ENCODE results near the gene PTCH1.
A peak's percentile ranks its signal among the peaks of the same experiment; 100 is the strongest.

The PTCH1 gene

DNA sequence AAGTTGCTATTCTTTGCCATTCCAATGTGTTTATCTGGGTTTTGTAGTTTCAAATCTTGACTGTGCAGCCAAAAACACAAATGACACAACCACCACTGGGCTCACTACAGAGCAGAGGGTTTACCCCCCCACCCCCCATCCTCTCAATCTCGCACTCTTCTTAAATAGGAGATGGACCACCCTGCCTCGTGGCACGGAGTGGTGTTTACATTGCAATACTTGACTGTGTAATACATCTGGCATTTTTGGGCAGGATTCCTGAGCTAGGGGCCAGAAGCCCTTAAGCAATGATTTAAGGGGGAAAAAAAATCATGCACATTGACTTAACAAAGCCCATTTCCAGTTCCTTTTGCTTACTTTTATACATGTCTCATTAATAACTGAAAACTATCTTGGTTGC lies 19.0 kb downstream of the PTCH1 start:
- no peak for DNase-seq

DNA sequence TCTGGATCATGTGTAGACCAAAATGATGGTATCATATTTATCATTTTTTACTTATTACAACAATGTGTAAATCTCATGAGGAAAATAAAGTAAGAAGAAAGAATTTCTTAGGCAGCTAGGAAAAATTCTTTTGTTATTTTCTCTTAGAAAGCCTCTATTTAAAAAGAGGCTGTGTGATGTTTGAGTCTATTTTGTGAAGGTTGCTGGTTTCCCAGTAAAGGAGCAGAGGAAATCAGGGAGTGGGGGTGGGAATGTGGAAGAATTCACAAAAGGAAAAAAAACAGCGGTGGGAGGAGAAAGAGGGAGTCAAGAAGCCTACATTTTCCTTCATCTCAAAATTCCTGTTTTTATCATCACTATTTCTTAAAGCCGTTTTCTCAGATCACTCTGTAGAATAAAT lies 20.1 kb downstream of the PTCH1 start:
- no peak for DNase-seq

GRCh38 chr9:95495961-95496360 lies 20.8 kb downstream of the PTCH1 start:
- no peak for DNase-seq

GRCh38 chr9:95495529-95495928 lies 21.2 kb downstream of the PTCH1 start:
- DNase-seq: no peak

DNA sequence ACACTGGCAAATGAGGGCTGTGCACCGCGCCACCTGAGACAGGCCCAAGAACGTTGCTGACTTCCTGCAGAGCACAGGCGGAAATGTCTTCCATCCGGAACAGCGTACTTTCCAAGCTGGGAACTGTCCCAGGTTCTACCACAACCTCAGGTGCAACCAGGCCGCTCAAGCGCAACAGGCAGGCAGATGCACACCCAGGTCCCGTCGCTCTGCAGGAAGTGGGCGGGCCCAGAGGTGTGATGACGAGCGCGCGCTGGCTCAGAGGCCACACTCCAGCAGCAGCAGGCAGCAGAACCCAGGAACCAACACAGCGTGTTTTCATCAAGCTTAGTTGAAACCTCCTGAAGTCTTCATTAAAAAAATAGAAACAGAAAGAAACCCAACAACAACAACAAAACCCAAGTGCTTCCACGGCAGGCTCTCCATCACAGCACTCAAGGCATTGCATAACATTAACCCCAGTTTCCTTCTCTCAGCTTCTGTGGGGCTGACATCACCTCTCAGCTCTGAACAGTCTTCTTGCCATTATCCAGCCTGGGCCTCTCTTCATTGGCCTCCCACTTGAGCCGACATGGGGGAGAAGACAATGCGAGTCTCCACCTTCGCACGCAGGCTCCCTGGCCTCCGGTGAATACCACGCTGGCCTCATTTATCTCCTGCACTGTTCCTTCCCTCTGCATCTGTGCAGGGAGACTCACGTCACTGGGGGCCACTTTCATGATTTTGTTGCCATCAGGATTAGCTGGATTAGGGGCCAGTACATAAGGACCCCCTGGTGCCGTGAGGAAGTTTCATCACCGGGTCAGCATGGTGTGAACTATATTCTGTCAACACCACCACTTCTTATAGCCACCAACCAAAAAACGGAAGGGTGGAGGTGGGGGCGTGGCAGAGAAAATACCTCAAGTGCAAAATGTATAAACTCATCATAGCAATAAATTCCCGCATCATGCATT lies 22.1 kb downstream of the PTCH1 start:
- DNase-seq: peak; percentile 85 to 86

DNA sequence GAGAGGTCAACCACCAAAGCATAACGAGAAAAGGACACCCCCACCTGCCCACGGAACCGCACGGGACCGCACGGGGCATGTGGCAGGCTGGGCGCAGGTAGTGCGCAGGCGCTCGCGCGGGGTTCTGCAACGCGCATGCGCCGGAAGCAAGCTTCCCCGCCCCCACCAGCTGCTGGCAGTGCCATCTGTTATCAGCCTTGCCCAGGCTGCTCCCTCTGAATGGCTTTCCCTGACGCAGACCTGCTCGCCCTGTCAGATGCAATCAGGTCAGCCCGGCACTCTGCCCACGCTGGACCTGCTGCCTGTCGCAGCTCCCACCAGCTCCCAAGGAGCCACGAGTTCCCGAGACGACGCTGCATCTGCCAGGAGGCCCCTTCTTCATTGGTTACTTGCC lies 22.8 kb downstream of the PTCH1 start:
- DNase-seq: peak in 1 of 2 donors; percentile 59

DNA sequence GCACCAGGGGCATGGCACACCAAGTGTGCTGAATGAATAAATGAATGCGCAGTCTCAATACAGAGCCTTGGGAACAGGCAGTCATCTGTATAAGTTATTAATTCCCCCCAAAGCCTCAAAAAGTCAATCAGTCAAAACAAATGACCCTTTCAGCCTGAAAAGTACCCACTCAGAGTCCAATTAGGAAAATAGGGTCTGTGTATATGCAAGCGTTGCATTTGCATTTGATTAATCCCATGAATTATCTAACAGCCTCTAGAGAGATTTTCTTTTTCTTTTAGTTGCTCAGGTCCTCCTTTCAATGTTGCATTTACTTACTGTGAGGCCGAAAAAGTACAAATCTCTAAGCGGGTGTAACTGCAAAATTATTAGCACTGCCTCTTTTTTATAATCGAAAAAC lies 23.4 kb downstream of the PTCH1 start:
- no peak for DNase-seq

DNA sequence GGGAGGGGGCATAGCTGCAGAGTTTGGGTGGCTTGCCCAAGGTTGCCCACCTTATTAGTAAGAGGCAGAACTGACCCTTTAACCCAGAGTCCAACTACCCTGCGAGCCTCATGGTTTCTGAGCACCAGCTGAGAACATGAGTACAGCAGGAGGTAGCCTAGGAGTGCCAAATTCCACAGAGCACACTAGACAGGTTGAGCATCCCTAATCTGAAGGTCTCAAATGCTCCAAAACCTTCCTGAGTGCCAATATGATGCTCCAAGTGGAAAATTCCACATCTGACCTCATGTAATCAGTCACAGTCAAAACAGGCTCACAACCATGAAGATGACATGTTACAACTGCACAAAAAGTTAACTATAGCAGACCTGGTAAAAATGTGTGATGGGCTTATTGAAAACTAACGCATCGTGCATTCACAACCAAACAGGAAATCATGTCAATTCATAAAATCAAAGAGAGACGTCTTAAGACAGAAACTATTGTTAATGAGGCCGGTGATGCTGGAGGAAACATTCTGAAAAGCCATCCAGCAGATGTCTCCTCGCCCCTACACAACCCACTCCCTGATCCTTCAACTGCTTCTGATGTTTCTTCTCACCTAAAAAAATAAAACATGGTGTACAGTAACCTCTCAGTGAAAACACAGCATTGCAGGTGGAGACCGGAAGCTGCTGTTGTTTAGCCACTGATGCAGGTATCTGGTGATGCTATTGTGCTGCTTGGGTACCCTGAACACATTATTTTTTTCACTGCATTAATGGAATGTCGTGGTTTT lies 25.0 kb downstream of the PTCH1 start:
- peak in 1 of 2 donors; percentile 36 for DNase-seq

DNA sequence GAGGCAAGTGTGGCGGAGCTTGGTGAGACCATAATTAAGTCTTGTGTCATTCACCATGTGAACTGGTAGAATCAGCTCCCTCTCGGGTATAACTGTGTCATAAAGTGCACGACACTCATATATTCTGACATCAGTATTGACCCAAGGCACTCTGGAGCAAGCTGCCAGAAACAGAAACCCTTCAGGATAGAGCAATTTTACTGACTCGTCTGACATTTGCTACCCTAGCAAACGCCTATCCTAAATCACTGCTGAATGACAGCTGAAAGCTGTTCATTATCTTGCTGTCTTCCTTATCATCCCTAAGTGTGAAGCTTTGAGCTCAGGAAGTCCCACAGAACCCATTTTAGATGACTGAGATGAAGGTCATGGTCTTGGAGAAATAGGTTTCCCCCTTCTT lies 27.8 kb downstream of the PTCH1 start:
- DNase-seq: no peak

GRCh38 chr9:95486318-95486717 lies 30.5 kb downstream of the PTCH1 start:
- no peak for DNase-seq

DNA sequence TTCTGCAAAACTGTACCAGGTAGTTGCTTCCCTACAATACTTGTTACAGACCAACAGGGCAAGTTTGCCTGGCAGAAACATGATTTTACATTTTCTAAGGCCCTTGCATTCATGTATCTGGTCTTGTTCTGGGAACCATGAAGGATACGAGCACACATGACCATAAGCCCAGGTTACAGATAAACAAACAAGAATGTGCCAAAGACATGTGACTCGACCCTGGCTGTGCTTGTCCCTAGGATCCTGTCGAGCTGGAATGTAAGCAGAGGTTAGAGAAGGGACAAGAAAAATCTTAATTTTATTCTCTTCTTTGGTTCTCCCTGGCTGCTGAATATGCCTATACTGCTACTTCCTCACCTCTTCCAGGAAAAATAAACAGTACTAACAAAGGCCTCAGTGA lies 32.5 kb downstream of the PTCH1 start:
- DNase-seq: no peak

DNA sequence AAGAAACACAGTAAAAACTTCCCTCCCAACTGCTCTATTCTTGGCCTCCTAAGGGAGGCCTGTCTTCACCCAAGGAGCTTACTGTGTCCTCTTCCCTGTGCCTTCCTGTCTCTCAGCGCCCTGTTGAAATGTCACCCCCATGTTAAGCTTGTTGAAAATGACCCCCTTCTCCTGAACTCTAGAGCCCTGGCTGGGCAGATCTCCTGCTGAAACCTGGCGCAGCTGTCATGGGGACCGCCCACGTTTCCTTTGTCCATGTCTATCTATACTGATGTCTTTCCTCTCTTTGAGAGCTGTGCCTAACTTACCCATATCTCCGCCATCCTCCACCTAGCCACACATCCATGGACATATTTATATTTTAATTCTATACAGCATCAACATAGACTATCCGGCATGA lies 33.3 kb downstream of the PTCH1 start:
- DNase-seq: no peak

- DNase-seq: no peak
Observed at GRCh38 chr9:95482621-95483020, 34.1 kb downstream of the PTCH1 start.

GRCh38 chr9:95481000-95481399 lies 35.8 kb downstream of the PTCH1 start:
- no peak for DNase-seq

- DNase-seq: no peak
Observed at GRCh38 chr9:95480346-95480745, 36.4 kb downstream of the PTCH1 start.

DNA sequence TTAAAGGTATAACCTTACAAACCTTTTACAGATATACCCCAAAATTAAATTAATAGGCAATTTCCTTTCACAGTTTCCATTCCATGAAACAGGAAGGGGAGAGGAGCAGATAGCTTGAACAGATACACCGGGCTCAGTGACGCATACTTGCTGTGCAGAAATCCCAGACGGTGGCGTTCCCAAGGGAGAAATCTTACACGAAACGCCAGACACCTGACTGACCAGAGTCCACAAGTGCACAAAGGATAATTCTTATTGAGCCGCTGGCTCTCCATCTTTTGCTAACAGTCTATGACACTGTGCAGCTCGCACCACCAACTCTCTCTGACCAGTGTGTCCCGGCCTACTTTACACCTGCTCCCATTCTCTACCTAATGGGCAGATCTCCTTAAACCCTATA lies 37.4 kb downstream of the PTCH1 start:
- no peak for DNase-seq

GRCh38 chr9:95478335-95478734 lies 38.4 kb downstream of the PTCH1 start:
- no peak for DNase-seq

GRCh38 chr9:95477885-95478284 lies 38.9 kb downstream of the PTCH1 start:
- no peak for DNase-seq

GRCh38 chr9:95477441-95477840 lies 39.3 kb downstream of the PTCH1 start:
- DNase-seq: no peak

- DNase-seq: no peak
Observed at GRCh38 chr9:95468791-95469190, 48.0 kb downstream of the PTCH1 start.

- DNase-seq: no peak
Observed at GRCh38 chr9:95465115-95465514, 51.7 kb downstream of the PTCH1 start.

DNA sequence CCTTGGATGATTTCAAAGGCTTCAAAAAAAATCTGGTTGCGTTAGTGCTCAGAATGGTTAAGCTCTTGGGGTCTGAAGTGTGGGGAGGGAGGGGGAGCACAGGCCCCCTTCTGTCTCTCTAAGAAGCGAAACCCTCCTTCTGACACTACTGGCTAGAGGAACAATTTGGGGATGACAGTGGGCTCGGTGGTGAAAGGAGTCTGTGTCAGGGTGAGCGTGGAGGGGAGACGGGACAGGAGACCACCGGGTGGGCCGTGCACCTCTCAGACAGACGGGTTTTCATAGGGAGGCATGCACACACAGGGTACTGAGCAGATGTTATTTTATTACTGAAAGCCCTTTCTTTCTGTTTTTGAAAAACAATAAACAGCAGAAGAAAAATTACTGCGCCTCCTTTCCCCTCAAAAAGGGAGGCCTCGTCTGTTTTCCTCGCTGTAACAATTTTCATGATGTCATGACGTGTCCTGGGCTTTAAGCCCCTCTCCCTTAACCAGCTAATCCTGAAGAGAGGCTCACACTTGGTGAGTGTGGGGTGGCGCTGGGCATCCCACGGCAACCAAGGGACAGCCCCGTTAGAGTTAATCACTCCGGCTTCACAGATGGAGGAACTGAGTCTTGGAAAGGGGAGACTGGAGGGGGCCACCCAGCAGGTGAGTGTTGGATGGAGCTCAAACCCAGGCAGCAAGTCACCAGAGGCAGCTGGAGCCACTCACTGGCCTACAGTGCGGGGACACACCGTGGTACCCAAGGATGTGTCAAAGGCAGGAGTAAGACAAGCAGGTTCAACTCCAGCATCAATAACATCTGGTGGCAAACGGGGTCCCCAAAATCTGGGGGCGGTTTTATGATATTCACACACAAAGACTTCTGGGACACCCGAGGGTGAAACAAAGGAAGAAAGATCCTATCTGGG lies 53.4 kb downstream of the PTCH1 start:
- DNase-seq: no peak

All from CD4-positive, alpha-beta T cell treated with Interleukin-1 beta for 1 hour (primary cell).